ENCODE results near the gene NDST1. TPM values are rescaled to one million over a fixed set of nuclear protein-coding genes. Genes with fewer than 3 reads are reported as not detected.

The NDST1 gene
- total RNA-seq, 1 experiment from 2014 or later = 69.9 TPM

- Mint-ChIP-seq H3K4me3 (no peak overlapping the region), H3K9me3 (no peaks in the 10 kb centered on the region), H3K27me3 (ENCODE audit: low read depth) (no peaks in the 10 kb centered on the region), H3K36me3 (no peaks in the 10 kb centered on the region; the same call in 1 of the 2 replicates), H3K4me1 (peaks cover 51% of the 10 kb centered on the region), H3K27ac (no peak overlapping the region)
- ChIA-PET POLR2A (interaction anchor here (1.5 kb wide), 1 partner anchor 19 kb away, joined by 3 read pairs; no protein-coding TSS in a partner anchor), CTCF (interaction anchor here (0.6 to 2.3 kb wide), 6 partner anchors 8 to 299 kb away, joined by 3 to 8 read pairs (median 3); no protein-coding TSS in a partner anchor)
- TF ChIP-seq KAT7 (CRISPR knock-in tag; IDR thresholded peaks at IDR 0.05; ENCODE audit: borderline replicate concordance) (no peak), ATF6 (CRISPR knock-in tag; IDR thresholded peaks at IDR 0.05) (no peak), HMGA2 (CRISPR knock-in tag; IDR thresholded peaks at IDR 0.05) (no peak), ATF1 (CRISPR knock-in tag; IDR thresholded peaks at IDR 0.05) (no peak), FOXP4 (CRISPR knock-in tag; IDR thresholded peaks at IDR 0.05) (no peak), E2F4 (CRISPR knock-in tag; IDR thresholded peaks at IDR 0.05; ENCODE audit: borderline replicate concordance, low read depth) (no peak), AR (CRISPR knock-in tag; IDR thresholded peaks at IDR 0.05) (no peak), ZBTB21 (CRISPR knock-in tag; IDR thresholded peaks at IDR 0.05; ENCODE audit: borderline replicate concordance) (no peak), ZNF671 (CRISPR knock-in tag; IDR thresholded peaks at IDR 0.05) (no peak), MYBL2 (CRISPR knock-in tag; IDR thresholded peaks at IDR 0.05) (no peak), ETV6 (CRISPR knock-in tag; IDR thresholded peaks at IDR 0.05) (no peak), NR2C2 (CRISPR knock-in tag; IDR thresholded peaks at IDR 0.05) (no peak), NFE2L1 (CRISPR knock-in tag; IDR thresholded peaks at IDR 0.05) (no peak), ZNF281 (CRISPR knock-in tag; IDR thresholded peaks at IDR 0.05) (no peak)
- DNase-seq (ENCODE audit: low spot score) (no peak), ATAC-seq (no peak)
Measured at GRCh38 chr5:150505816-150506215, 2.1 kb upstream of the NDST1 start.
